Astrocyte (in vitro differentiated cells and primary cell): Measurements from ENCODE around the gene ERVH48-1. TPM values are rescaled to one million over a fixed set of nuclear protein-coding genes. Genes with fewer than 3 reads are reported as not detected.

ENCODE experiments used
- DNase-seq: peaks from one replicate; pipeline ENCODE4 v3.0.0-alpha.2; 2010; ENCODE audit warnings: low read depth
- FAIRE-seq: peaks from 2 replicates; lab custom pipeline; 2011; peaks lifted over from hg19 to GRCh38; lab: Jason Lieb, UNC
- H2AFZ ChIP-seq: 2 replicates; pipeline ENCODE4 v1.6.0; 2012; ENCODE audit warnings: low read depth, low read length, inconsistent platforms
- H3K27ac ChIP-seq: 2 replicates; pipeline ENCODE4 v1.5.1; 2011; ENCODE audit warnings: low read depth, low read length, inconsistent platforms
- H3K27me3 ChIP-seq: 2 replicates; pipeline ENCODE4 v1.6.0; 2011; ENCODE audit warnings: low read length, inconsistent platforms; ENCODE audit not compliant: insufficient read depth
- H3K36me3 ChIP-seq: 2 replicates; pipeline ENCODE4 v1.5.1; 2011; ENCODE audit warnings: low read length, inconsistent platforms; ENCODE audit not compliant: insufficient read depth
- H3K4me1 ChIP-seq: 2 replicates; pipeline ENCODE4 v1.5.1; 2011; ENCODE audit warnings: low read length, inconsistent platforms; ENCODE audit not compliant: insufficient read depth
- H3K4me2 ChIP-seq: 2 replicates; pipeline ENCODE4 v1.6.0; 2012; ENCODE audit warnings: low read length, inconsistent platforms
- H3K4me3 ChIP-seq: 2 replicates; pipeline ENCODE4 v1.5.1; 2011; ENCODE audit warnings: low read depth, mild to moderate bottlenecking, low read length, inconsistent platforms; ENCODE audit not compliant: insufficient read depth
- H3K79me2 ChIP-seq: 2 replicates; pipeline ENCODE4 v1.6.0; 2012; ENCODE audit warnings: mild to moderate bottlenecking, low read length, inconsistent platforms; ENCODE audit not compliant: insufficient read depth
- H3K9ac ChIP-seq: 2 replicates; pipeline ENCODE4 v1.6.0; 2012; ENCODE audit warnings: mild to moderate bottlenecking, low read length, inconsistent platforms
- H3K9me3 ChIP-seq: 2 replicates; pipeline ENCODE4 v1.5.1; 2012; ENCODE audit warnings: low read depth, mild to moderate bottlenecking, low read length, inconsistent platforms; ENCODE audit not compliant: insufficient read depth
- H4K20me1 ChIP-seq: 2 replicates; pipeline ENCODE4 v1.6.0; 2012; ENCODE audit warnings: low read length, inconsistent platforms; ENCODE audit not compliant: insufficient read depth
- H3K27ac Mint-ChIP-seq: one replicate; pipeline ENCODE4 v1.8.0; 2021; ENCODE audit warnings: mild to moderate bottlenecking, mixed read lengths; ENCODE audit not compliant: unreplicated experiment
- H3K27me3 Mint-ChIP-seq: one replicate; pipeline ENCODE4 v1.8.0; 2021; ENCODE audit warnings: low read depth, mixed read lengths; ENCODE audit not compliant: unreplicated experiment
- H3K36me3 Mint-ChIP-seq: one replicate; pipeline ENCODE4 v1.8.0; 2021; ENCODE audit warnings: low read depth, mixed read lengths; ENCODE audit not compliant: unreplicated experiment
- H3K4me1 Mint-ChIP-seq: one replicate; pipeline ENCODE4 v1.8.0; 2021; ENCODE audit warnings: low read depth, mixed read lengths; ENCODE audit not compliant: unreplicated experiment
- H3K4me3 Mint-ChIP-seq: one replicate; pipeline ENCODE4 v1.8.0; 2021; ENCODE audit warnings: mild to moderate bottlenecking, moderate library complexity, mixed read lengths; ENCODE audit not compliant: unreplicated experiment
- H3K9me3 Mint-ChIP-seq: one replicate; pipeline ENCODE4 v1.8.0; 2021; ENCODE audit warnings: mild to moderate bottlenecking, mixed read lengths; ENCODE audit not compliant: unreplicated experiment
- EZH2 ChIP-seq: IDR thresholded peaks from 2 replicates; pipeline ENCODE4 v1.6.1; 2012; ENCODE audit warnings: mild to moderate bottlenecking, low read length, inconsistent platforms; ENCODE audit not compliant: insufficient read depth
- total RNA-seq: library from RNA; stranded (reverse); gene quantifications from 2 replicates; pipeline ENCODE4 v1.2.1, GENCODE V29; 2021
- TF ChIP-seq, protein P1 (sequence below): IDR thresholded peaks from 2 replicates; pipeline ENCODE4 v1.5.1; 2011; ENCODE audit warnings: low read depth, mild to moderate bottlenecking, inconsistent platforms, low read length, moderate library complexity; ENCODE audit not compliant: insufficient read depth

The ERVH48-1 gene
- total RNA-seq, 1 donor from 2014 or later, result 1.1 TPM

GRCh38 chr21:42964546-42965210 lies 39.2 kb upstream of the ERVH48-1 start:
- no peaks in the 10 kb centered on the region for H3K4me1 Mint-ChIP-seq
- Histone ChIP-seq H3K4me1 (no peaks in the 10 kb centered on the region), H3K27me3 (no peaks in the 10 kb centered on the region), H3K9ac (no peak overlapping the region), H3K36me3 (no peaks in the 10 kb centered on the region), H3K79me2 (no peaks in the 10 kb centered on the region), H3K9me3 (no peaks in the 10 kb centered on the region), H3K4me3 (no peak overlapping the region), H2AFZ (no peak overlapping the region), H3K4me2 (no peak overlapping the region), H4K20me1 (no peaks in the 10 kb centered on the region), H3K27ac (no peak overlapping the region)
- H3K9me3 Mint-ChIP-seq, result no peaks in the 10 kb centered on the region
- TF ChIP-seq, protein P1, sequence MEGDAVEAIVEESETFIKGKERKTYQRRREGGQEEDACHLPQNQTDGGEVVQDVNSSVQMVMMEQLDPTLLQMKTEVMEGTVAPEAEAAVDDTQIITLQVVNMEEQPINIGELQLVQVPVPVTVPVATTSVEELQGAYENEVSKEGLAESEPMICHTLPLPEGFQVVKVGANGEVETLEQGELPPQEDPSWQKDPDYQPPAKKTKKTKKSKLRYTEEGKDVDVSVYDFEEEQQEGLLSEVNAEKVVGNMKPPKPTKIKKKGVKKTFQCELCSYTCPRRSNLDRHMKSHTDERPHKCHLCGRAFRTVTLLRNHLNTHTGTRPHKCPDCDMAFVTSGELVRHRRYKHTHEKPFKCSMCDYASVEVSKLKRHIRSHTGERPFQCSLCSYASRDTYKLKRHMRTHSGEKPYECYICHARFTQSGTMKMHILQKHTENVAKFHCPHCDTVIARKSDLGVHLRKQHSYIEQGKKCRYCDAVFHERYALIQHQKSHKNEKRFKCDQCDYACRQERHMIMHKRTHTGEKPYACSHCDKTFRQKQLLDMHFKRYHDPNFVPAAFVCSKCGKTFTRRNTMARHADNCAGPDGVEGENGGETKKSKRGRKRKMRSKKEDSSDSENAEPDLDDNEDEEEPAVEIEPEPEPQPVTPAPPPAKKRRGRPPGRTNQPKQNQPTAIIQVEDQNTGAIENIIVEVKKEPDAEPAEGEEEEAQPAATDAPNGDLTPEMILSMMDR, result no peak
- TF ChIP-seq EZH2, result no peak
- H3K4me3 Mint-ChIP-seq, result no peak overlapping the region
- no peak overlapping the region for H3K27ac Mint-ChIP-seq
- no peak for DNase-seq
- no peak for FAIRE-seq
- H3K36me3 Mint-ChIP-seq, result peaks cover 3% of the 10 kb centered on the region
- H3K27me3 Mint-ChIP-seq, result peaks cover 2% of the 10 kb centered on the region

- FAIRE-seq, result no peak
- H3K27ac Mint-ChIP-seq, result no peak overlapping the region
- H3K36me3 Mint-ChIP-seq, result peaks cover under 1% of the 10 kb centered on the region
Measured at GRCh38 chr21:42964086-42964485, 38.7 kb upstream of the ERVH48-1 start.

More at GRCh38 chr21:42964086-42964485, 38.7 kb upstream of the ERVH48-1 start:
- Mint-ChIP-seq H3K4me3 (no peak overlapping the region), H3K9me3 (no peaks in the 10 kb centered on the region), H3K4me1 (no peaks in the 10 kb centered on the region), H3K27me3 (peaks cover 2% of the 10 kb centered on the region)
- no peaks in the 10 kb centered on the region for H3K27me3 ChIP-seq
- no peaks in the 10 kb centered on the region for H3K36me3 ChIP-seq
- no peaks in the 10 kb centered on the region for H3K9me3 ChIP-seq
- no peaks in the 10 kb centered on the region for H4K20me1 ChIP-seq
- no peaks in the 10 kb centered on the region for H3K79me2 ChIP-seq
- no peak overlapping the region for H3K4me3 ChIP-seq
- no peak overlapping the region for H2AFZ ChIP-seq
- H3K27ac ChIP-seq, result no peak overlapping the region
- H3K4me1 ChIP-seq, result no peaks in the 10 kb centered on the region
- TF ChIP-seq, protein P1, result no peak
- no peak for TF ChIP-seq EZH2
- H3K9ac ChIP-seq, result no peak overlapping the region
- no peak for DNase-seq
- H3K4me2 ChIP-seq, result no peak overlapping the region
